PC-3 (cell line): ENCODE results near the gene RGS4. TPM values are rescaled to one million over a fixed set of nuclear protein-coding genes. Genes with fewer than 3 reads are reported as not detected.

ENCODE experiments used
- ATAC-seq: fragments of 200-7000 bp; cut with Tn5 transposase; 2 replicates; pipeline ENCODE4 v1.9.1; 2020; ENCODE audit warnings: mild to moderate bottlenecking, moderate library complexity
- BruUV-seq: library from RNA; stranded (reverse); fragments of 400-500 nt; replicated peaks from 2 replicates; lab custom pipeline; 2021; lab: Mats Ljungman, UMichigan
- CTCF ChIA-PET: fragments of 300-600 bp; sonication (Branson Sonifier 250); formaldehyde crosslinking; loops from one replicate; lab custom pipeline; 2022; ENCODE audit warnings: antibody characterized with exemption; lab: Charles Lee
- POLR2A ChIA-PET: fragments of 300-600 bp; sonication (Branson Sonifier 250); formaldehyde crosslinking; loops from one replicate; lab custom pipeline; 2022; ENCODE audit warnings: antibody characterized with exemption; ENCODE audit not compliant: unreplicated experiment; lab: Charles Lee
- DNase-seq: peaks from one replicate; pipeline ENCODE4 v3.0.0-alpha.2; 2015
- H2AFZ ChIP-seq: fragments of 300-600 bp; sonication (generic); 2 replicates; pipeline ENCODE4 v1.6.0; 2016; ENCODE audit warnings: antibody characterized with exemption, low read length
- H3F3A ChIP-seq: fragments of 300-600 bp; sonication (generic); one replicate; pipeline ENCODE4 v1.6.0; 2017; ENCODE audit warnings: antibody characterized with exemption, low read length, control low read depth, mild to moderate bottlenecking; ENCODE audit not compliant: unreplicated experiment
- H3K27ac ChIP-seq: fragments of 300-600 bp; sonication (generic); 2 replicates; pipeline ENCODE4 v1.5.1; 2016; ENCODE audit warnings: mild to moderate bottlenecking, low read length
- H3K27me3 ChIP-seq: fragments of 300-600 bp; sonication (generic); 2 replicates; pipeline ENCODE4 v1.6.1; 2016; ENCODE audit warnings: low read length, mixed read lengths
- H3K36me3 ChIP-seq: fragments of 300-600 bp; sonication (generic); 2 replicates; pipeline ENCODE4 v1.6.1; 2016; ENCODE audit warnings: low read depth, mixed run types, low read length, mixed read lengths
- H3K4me1 ChIP-seq: fragments of 300-600 bp; sonication (generic); 2 replicates; pipeline ENCODE4 v1.5.1; 2016; ENCODE audit warnings: low read length; ENCODE audit not compliant: insufficient read depth
- H3K4me2 ChIP-seq: fragments of 300-600 bp; sonication (generic); 2 replicates; pipeline ENCODE4 v1.6.0; 2016; ENCODE audit warnings: low read length
- H3K4me3 ChIP-seq: fragments of 300-600 bp; sonication (generic); 2 replicates; pipeline ENCODE4 v1.5.1; 2016; ENCODE audit warnings: mild to moderate bottlenecking, low read length, mixed read lengths
- H3K79me2 ChIP-seq: fragments of 300-600 bp; sonication (generic); 2 replicates; pipeline ENCODE4 v1.6.1; 2017; ENCODE audit warnings: low read length, mixed read lengths
- H3K9ac ChIP-seq: fragments of 300-600 bp; sonication (generic); 2 replicates; pipeline ENCODE4 v1.6.0; 2016; ENCODE audit warnings: mild to moderate bottlenecking, low read length
- H3K9me2 ChIP-seq: fragments of 300-600 bp; sonication (generic); replicated peaks from 2 replicates; pipeline ENCODE4 v1.6.1; 2016; ENCODE audit warnings: mixed run types, low read length, mixed read lengths
- H3K9me3 ChIP-seq: fragments of 300-600 bp; sonication (generic); 2 replicates; pipeline ENCODE4 v1.6.1; 2016; ENCODE audit warnings: low read length, mixed read lengths
- H4K20me1 ChIP-seq: fragments of 300-600 bp; sonication (generic); 2 replicates; pipeline ENCODE4 v1.6.1; 2016; ENCODE audit warnings: low read length, mixed read lengths
- CTCF ChIP-seq: fragments of 300-600 bp; sonication (generic); conservative IDR thresholded peaks from 2 replicates; pipeline ENCODE4 v1.5.1; 2017; ENCODE audit warnings: antibody characterized with exemption, low read depth, mild to moderate bottlenecking, low read length
- EZH2 ChIP-seq: fragments of 300-600 bp; sonication (generic); IDR thresholded peaks from one replicate; pipeline ENCODE4 v1.6.1; 2017; ENCODE audit warnings: antibody characterized with exemption, mild to moderate bottlenecking, low read length; ENCODE audit not compliant: unreplicated experiment
- EZH2phosphoT487 ChIP-seq: fragments of 300-600 bp; sonication (generic); IDR thresholded peaks from 2 replicates; pipeline ENCODE4 v1.6.1; 2018; ENCODE audit warnings: mild to moderate bottlenecking, antibody characterized with exemption, low read length, borderline replicate concordance
- intact Hi-C: fragments of 100-400 bp; cut with micrococcal nuclease; formaldehyde crosslinking; loops from 2 replicates; pipeline ENCODE4 v1.9.0; 2023
- total RNA-seq: library from RNA; depleted of rRNA; stranded (reverse); fragments of >200 nt; gene quantifications from 2 replicates; pipeline ENCODE4 v1.2.3, GENCODE V29; 2014

The RGS4 gene
- total RNA-seq, 1 experiment from 2014 or later, result 6.0 TPM

DNA sequence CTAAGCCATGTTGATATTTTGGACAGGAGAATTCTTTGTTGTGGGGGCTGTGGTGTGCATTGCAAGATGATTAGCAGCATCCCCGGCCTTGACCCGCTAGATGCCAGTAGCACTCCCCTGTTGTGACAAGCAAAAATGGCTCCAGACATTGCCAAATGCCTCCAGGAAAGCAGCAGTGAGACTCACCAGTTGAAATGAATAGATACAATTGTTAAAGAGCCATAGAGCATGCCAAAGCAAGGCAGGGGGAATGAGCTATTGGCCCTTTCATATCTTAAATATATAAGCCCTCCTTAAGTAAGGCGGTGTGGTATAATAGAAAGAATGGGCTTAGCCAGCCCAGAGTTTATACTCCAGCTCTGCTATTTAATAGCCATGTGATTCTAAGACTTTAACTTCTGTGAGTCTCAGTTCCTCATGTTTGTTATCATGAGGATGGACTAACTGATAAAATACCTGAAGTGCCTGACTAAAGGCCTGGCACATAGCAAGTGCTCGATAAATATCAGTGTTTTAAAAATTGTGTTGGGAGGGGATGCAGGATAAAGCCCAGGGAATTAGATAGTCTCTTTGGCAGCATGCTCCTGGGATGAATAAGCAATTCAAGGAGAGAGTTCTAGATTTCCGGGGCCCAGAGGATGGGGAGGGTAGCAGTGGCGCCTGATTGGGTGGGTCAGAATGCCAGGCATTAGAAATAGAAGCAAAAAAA lies 21.1 kb upstream of the RGS4 start:
- H4K20me1 ChIP-seq, result no peaks in the 10 kb centered on the region
- no peak overlapping the region for H2AFZ ChIP-seq
- no peak overlapping the region for H3K27ac ChIP-seq
- TF ChIP-seq EZH2, result no peak
- no peak overlapping the region for H3K4me3 ChIP-seq
- DNase-seq, result no peak
- H3K4me2 ChIP-seq, result no peak overlapping the region
- no peak for ATAC-seq
- H3K9me2 ChIP-seq, result no peaks in the 10 kb centered on the region
- H3K79me2 ChIP-seq, result no peaks in the 10 kb centered on the region
- no TSS peak for BruUV-seq
- H3K9ac ChIP-seq, result no peak overlapping the region
- H3K4me1 ChIP-seq, result no peaks in the 10 kb centered on the region
- H3F3A ChIP-seq, result no peaks in the 10 kb centered on the region
- CTCF ChIA-PET, result interaction anchor here (0.6 kb wide), 1 partner anchor 21 kb away, joined by 4 read pairs; no protein-coding TSS in a partner anchor
- intact Hi-C loops, result no loop called here
- H3K36me3 ChIP-seq, result no peaks in the 10 kb centered on the region
- no peaks in the 10 kb centered on the region for H3K27me3 ChIP-seq
- H3K9me3 ChIP-seq, result no peaks in the 10 kb centered on the region
- POLR2A ChIA-PET, result no interaction called here

DNA sequence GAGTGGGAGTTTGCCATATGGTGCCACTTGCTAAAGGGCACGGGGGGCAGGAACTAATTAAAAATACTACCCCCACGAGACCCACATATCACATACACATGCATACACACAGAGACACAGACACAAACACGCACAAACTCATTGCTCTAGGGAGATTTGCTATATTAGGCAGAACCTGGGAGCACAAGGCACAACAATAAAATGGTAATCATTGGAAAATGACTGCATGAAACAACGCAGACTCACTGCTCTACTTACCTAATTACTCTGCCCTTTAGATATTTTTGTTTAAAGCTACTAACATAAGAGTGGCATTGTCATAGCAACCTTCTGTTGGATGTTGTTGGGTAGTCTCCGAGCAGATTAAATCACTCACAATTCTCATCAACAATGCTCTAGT lies 20.3 kb upstream of the RGS4 start:
- no peaks in the 10 kb centered on the region for H3F3A ChIP-seq
- no peaks in the 10 kb centered on the region for H3K9me3 ChIP-seq
- no TSS peak for BruUV-seq
- H3K4me3 ChIP-seq, result no peak overlapping the region
- ChIA-PET CTCF (no interaction called here), POLR2A (no interaction called here)
- no peaks in the 10 kb centered on the region for H3K36me3 ChIP-seq
- no peak overlapping the region for H3K27ac ChIP-seq
- H3K4me2 ChIP-seq, result no peak overlapping the region
- intact Hi-C loops, result no loop called here
- no peaks in the 10 kb centered on the region for H3K27me3 ChIP-seq
- TF ChIP-seq CTCF (no peak), EZH2 (no peak), EZH2phosphoT487 (no peak)
- no peaks in the 10 kb centered on the region for H3K9me2 ChIP-seq
- no peak for ATAC-seq
- H4K20me1 ChIP-seq, result no peaks in the 10 kb centered on the region
- H3K79me2 ChIP-seq, result no peaks in the 10 kb centered on the region
- no peak overlapping the region for H3K9ac ChIP-seq
- no peak overlapping the region for H2AFZ ChIP-seq
- no peak for DNase-seq
- H3K4me1 ChIP-seq, result no peaks in the 10 kb centered on the region

- no peak overlapping the region for H3K27ac ChIP-seq
These were observed 19.9 kb upstream of the RGS4 start for GRCh38 chr1:163049296-163049695.

More at GRCh38 chr1:163049296-163049695, 19.9 kb upstream of the RGS4 start:
- BruUV-seq, result no TSS peak
- Histone ChIP-seq H3K4me3 (no peak overlapping the region), H4K20me1 (no peaks in the 10 kb centered on the region), H3K4me1 (no peaks in the 10 kb centered on the region), H3K9ac (no peak overlapping the region), H3F3A (no peaks in the 10 kb centered on the region), H3K79me2 (no peaks in the 10 kb centered on the region), H3K27me3 (no peaks in the 10 kb centered on the region), H2AFZ (no peak overlapping the region), H3K36me3 (no peaks in the 10 kb centered on the region), H3K4me2 (no peak overlapping the region), H3K9me2 (no peaks in the 10 kb centered on the region), H3K9me3 (no peaks in the 10 kb centered on the region)
- DNase-seq, result no peak
- intact Hi-C loops, result no loop called here
- ATAC-seq, result no peak
- no peak for TF ChIP-seq EZH2phosphoT487
- TF ChIP-seq EZH2, result no peak
- TF ChIP-seq CTCF, result no peak
- POLR2A ChIA-PET, result no interaction called here
- CTCF ChIA-PET, result no interaction called here
